ENCODE data around the gene ZNF229.
A peak's percentile ranks its signal among the peaks of the same experiment; 100 is the strongest.
"Not testable (repeated sequence)": the region's sequence is repeated elsewhere in the genome, so short reads cannot be mapped to it uniquely, and the experiment has no call there.

Gene ZNF229

DNA sequence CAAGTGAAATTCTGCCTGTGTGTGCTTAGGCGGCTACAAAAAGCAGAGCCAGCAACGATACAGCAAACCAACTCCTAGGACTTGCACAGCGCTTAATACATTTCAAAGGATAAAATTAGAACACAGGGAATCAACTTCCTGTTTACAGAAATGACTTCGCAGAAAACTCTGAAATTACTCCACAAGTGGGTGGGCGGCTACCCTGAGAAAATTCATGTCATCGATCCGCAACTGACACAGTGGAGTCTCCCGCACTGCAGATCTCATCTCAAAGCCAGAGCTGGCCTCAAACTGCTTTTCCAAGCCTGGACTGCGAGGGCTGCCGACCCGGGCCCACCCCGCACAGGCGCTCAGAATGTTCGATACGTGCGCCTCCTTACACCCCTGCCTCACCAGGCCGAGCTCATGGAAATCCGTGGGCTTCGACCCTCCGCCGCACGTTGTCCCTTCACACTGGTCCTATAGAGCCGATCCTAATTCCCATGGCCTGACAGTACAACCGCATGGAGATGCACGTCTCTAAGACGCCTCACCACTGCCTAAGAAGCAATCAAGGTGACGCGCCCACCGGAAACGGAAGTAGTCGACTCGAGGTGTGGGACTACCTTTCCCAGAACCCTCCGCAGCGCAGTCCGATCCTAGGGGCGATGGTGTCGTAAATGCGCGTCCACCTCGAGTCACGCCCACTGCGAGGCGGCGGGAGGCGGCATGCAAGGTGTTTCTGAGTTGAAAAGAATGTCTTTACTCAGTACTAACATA is at the start of gene ZNF229:
TSS of gene ZNF229 (minus strand) at position 557 of the 759 bp plus-strand sequence. CDS start 5,625 bp downstream, outside the sequence.
- peak; percentile 96 for DNase-seq

DNA sequence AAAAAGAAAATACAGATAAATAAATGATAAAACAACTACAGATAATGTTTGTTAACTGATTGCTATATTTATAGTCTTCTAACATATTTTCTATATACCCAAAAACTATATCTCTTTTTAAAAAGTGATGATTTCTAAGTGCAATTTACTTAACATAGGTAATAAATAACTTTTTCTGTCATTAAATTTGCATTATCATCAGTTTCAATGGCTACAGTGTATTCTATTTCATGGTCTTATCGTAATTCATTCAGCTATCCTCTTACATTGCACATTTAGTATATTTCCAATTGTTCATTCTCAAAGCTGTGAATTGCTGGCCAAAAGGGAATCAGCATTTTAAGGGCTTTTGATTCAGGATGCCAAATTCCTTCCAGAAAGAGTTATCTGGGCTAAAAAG is 48.4 kb upstream of the ZNF229 start:
- DNase-seq: no peak

DNA sequence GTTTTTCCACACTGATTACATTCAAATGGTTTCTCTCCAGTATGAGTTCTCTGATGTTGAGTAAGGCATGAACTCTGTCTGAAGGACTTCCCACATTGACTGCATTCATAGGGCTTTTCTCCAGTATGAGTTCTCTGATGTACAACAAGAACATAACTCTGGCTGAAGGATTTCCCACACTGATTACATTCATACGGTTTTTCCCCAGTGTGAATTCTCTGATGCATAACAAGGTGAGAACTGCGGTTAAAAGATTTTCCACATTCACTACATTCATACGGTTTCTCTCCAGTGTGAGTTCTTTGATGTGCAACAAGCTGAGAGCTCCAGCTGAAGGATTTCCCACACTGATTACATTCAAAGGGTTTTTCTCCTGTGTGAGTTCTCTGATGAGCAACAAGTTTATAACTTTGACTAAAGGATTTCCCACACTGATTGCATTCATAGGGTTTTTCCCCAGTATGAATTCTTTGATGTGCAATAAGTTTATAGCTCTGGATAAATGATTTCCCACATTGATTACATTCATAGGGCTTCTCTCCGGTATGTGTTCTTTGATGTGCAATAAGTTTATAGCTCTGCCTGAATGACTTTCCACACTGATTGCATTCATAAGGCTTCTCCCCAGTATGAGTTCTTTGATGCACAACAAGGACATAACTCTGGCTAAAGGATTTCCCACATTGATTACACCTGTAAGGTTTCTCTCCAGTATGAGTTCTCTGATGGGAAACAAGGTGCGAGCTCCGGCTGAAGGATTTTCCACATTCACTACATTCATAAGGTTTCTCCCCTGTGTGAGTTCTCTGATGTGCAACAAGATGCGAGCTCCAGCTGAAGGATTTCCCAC is 28.5 kb upstream of the ZNF229 start:
- peak; percentile 56 for DNase-seq

DNA sequence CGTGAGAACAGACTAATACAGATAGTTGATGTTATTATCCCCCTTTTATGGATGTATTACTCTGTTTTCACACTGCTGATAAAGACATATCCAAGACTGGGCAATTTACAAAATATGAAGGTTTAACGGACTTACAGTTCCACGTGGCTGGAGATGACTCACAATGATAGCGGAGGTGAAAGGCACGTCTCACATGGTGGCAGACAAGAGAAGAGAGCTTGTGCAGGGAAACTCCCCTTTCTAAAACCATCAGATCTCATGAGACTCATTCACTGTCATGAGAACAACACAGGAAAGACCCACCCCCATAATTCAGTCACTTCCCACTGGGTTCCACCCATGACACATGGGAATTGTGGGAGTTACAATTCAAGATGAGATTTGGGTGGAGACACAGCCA is 20.5 kb upstream of the ZNF229 start:
- DNase-seq: not testable (repeated sequence)

DNA sequence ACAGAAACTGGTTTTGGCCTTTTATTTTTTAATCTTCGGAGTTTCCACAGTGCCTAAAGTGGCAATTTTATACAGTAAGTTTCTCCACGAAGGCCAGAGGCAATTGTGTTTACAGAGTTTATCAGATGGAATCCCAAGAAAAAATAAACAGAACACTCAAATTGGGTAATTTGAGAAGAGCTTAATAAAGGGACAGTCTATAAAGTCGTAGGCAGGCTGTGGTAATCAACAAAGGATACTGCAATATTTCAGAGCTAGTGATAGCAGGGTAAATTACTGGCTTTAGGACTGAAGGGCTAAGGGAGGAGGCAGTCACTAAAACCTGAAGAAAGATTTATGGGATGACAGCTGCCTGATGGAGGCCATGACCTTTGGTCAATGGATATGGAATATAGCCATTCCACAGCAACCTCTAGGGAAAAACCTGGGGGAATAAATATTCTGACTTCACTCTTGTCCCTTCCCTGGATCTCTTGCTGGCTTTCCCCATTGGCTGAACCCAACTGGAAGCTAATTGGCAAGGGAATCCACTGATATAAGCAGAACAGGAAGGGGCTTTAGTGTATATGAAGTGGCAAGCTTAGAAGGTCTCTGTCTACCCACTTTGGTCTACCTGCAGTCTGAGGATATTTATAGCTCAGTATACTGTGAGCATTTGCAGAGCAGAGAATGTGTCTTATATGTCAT is 14.5 kb upstream of the ZNF229 start:
- not testable (repeated sequence) for DNase-seq

DNA sequence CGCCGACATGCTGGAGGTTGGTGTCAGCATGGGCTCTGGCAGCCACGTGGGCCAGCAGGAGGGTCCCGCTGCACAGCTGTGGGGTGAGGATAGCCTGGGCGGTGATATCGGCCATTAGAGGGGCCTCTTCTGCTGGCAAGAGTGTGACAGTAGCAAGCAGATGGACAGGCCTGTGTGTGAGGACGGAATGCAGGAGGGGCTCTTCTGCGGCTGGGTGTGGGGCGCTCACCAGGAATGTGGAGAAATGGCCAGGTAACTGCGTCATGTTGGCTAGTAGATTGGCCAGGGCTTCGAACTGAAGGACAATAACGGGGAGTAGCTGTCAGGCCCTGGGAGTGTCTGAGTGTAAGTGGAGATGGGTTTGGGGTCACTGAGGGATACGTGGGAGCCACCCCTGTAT is 7.7 kb upstream of the ZNF229 start:
- DNase-seq: not testable (repeated sequence)

DNA sequence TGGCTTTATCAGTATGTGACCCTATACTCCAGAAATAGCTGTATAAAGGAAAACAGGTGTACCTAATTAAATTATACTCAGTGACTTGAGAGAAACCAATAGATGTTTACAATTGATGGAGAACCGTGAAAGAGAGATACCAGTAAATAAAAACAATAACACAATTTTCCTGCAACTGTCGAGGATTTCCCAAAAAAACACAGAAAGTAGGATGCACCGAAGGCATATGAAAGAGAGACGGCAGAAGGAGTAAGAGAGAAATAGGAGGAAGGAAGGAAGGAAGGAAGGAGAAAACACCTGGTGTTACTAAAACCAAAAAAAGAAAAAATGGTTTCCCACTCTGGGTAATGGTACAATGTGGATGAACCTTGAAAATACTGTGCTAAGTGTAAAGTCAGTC is 6.8 kb upstream of the ZNF229 start:
- no peak for DNase-seq

DNA sequence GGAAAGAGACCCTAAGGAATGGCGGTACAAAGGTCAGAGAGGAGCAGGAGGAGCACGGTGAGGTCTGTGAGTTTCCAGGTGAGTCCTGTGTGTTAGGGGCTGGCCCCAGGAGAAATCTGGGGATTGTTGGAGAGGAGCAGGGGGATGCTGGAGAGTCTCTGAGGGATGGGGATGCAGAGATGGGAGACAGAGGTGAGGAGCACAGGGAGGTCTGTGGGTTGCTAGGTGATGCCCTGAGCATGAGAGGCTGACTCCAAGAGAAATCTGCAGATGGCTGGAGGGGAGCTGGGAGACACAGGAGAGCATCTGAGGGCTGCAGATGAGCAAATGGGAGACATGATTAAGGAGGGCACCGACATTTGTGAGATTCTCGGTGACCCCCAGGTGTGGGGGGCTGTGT is 4.1 kb upstream of the ZNF229 start:
- DNase-seq: no peak

DNA sequence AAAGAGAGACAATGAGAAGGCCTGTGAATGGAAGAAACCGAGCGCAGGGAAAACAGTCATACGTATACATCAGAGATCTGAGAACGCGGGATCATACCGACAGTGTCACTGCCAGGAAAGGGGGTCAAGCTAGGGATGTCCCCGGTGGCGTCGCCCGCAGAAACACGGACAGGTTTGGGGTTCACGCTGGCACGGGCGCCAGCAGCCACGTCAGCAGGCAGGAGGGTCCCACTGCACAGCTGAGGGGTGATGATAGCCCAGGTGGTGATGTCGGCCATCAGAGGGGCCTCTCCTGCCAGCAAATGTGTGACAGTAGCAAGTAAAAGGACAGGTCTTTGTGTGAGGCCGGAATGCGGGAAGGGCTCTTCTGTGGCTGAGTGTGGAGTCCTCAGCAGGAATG is 3.4 kb upstream of the ZNF229 start:
- no peak for DNase-seq

DNA sequence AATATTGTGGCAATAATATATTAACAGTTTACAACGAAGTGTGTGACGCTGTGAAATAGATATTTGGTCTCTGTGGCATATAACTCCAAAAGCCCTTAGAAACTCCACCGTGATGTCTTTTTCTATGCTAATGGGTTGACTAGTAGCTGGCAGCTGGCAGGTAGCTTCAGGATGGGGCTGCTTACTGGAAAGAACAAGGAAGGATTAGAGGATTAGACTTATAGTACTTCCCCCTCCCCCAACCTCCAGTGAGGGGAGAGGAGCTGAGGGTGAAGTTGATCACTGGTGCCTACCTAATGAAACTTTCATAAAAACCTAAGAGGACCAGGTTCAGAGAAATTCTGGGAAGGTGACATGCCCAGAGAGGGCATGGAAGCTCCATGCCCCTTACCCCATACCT is 9.8 kb downstream of the ZNF229 start:
- DNase-seq: peak; percentile 92

DNA sequence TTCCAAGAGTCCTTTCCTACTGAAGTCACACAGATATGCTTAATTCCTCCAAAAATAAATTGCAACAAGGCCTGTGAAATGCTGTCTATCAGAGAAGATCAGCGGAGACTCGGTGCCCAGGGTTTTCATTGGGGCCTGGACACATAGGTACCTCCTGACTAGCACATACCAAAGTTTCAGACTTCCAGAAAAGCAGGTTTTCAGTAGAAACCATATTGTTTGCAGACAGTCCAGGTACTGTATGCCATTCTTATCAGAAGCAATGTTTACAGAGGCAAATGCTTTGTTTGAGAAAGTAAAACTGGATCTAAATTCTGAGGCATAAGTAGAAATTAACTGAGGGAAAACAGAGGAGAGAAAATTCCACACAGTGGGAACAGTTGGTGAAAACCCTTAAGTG is 12.8 kb downstream of the ZNF229 start:
- DNase-seq: no peak

DNA sequence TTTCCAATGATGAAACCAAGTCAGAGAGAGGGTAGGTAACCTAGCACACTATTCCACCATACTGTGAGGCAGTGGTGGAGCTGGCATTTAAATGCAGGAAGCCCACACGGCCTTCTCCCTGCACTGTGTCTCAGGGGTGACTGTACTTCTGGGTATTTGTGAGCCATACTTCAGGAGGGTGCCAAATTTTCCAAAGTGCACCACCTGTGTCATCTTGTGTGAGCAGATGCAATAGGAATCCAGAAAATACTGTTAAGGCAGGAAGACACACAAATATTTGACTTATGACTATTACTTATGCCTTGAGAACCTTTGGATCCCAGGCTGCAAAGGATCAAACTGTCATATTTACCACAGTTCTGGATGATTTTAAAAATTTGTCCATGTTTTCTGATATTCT is 17.3 kb downstream of the ZNF229 start:
- no peak for DNase-seq

DNA sequence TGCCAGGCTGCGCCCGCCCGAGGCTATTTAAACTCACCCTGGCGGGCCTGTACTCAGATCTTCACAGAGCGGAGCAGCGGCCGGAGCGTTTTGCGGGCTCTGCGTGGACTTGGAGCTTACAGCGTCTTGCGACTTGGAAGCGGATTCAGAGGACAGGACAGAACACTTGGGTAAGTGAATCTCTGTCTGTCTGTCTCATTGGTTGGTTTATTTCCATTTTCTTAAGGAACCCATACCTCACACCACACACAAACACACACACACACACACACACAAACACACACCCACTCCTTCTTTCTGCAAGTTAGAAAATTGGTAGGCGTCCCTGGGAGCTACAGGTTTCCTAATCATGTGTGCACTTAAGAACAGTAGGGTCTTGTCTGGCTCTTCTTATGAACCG is 32.7 kb downstream of the ZNF229 start:
- DNase-seq: not testable (repeated sequence)

DNA sequence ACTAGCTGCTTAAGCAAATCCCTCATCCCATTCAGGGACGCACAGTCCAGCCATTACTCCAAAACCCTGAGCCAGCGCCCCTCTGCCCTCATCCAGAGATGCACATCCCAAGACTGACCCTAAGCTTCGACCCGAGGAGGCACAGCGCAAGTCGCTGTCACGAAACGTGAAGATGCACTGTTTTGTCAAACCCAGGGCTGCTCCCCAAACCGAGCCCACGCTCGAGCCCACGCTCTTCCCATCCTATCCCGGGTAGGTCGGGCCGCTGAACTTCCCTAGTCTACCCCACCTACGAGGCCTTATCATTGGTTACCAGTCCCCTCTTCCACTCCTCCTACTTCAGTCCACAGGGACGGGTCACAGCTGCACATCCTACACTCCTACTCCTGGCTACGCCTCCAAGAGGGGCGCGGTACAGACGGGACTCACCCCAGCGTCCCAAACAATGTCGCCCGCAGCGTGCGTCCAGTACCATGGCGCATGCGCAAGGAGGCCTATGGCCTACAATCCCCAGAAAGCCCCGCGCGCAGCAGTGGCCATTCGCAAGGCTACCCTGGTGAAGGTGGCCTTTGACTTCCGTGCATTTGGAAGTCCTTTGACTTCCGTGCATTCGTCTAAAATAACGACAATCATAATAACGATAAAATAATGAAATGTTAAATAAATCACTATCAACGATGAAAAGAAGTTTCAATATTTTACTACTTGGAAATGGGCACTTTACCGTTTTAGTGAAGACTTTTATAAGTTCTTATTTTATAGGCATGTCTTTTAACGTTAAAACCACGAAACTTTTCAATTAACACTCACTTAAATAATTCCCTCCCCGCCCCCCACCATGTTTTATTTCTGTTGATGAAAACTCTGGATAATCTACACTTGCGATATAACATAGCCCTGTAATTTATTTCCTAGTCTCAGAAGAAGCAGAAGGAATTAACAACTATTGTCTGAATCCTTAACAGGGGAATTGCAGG is 46.8 kb downstream of the ZNF229 start, which contains the start of gene ZNF285:
TSS of gene ZNF285 (minus strand) at position 470 of the 977 bp plus-strand sequence. CDS start 4,395 bp downstream, outside the sequence.
- no peak for DNase-seq

DNA sequence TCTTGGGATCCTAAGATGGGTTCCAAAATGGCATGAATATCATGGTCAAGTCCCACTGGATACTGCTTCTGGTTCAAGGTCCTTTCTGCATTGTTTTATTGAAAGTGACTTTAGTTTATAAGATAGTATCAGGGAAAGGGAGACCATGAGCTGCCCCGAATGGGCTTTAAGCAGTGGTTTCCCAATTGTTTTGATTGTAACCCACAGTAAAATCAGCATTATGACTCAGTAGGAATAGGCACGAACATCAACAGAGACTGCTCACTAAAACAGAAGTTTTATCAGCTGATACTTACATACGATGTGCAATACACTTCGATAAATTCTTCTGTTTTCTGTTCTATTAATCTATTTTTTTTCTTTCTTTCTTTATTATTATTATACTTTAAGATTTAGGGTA is 59.0 kb downstream of the ZNF229 start:
- not testable (repeated sequence) for DNase-seq

Measured in NCI-H82 (cell line).